Stimulated activated CD8-positive, alpha-beta memory T cell treated with anti-CD3 and anti-CD28 coated beads, Interleukin-7, amount 100 ng/mL, for 1 hour (primary cell): ENCODE results near the gene WSB1.
A peak's percentile ranks its signal among the peaks of the same experiment; 100 is the strongest.

Source experiments
- DNase-seq, 2 donors: peaks; one replicate each; pipeline ENCODE4 v3.0.0-alpha.2; 2020; ENCODE audit warnings: low read depth in 2 of 2

Gene WSB1

GRCh38 chr17:27338536-27338985, 44.6 kb downstream of the WSB1 start:
- DNase-seq, result no peak

DNA sequence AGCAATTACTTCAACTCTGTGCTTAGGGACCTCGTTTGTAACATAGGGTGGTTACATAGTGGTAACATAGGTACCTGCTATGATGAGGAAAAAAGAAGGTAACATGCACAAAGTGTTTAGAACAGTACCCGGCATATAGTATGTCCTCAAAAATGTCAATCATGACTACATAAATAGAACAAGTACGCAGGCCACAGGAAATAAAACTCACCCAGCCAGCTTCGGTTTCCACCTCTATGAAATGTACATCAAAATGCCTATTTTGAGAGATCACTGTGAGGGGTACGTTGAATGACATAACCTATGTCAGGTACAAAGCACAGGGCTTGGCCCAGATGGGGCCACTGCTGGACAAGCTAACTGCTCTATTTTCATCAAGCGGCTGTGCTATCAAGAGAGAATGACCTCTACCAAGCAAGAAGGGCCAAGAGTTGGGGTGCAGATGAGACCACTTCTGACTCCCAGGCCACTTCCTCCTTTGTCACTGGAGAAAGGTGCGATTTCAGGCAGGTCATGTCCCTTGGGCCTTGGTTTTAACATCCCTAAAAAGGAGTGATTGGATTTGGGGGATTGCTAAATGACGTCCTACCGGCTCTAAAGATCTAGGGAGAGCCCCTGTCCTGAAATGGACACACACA, 45.4 kb downstream of the WSB1 start:
- no peak for DNase-seq

- DNase-seq, result no peak
Observed at GRCh38 chr17:27339836-27340550, 46.1 kb downstream of the WSB1 start.

GRCh38 chr17:27340575-27340974, 46.7 kb downstream of the WSB1 start:
- DNase-seq, result no peak

- no peak for DNase-seq
Observed at GRCh38 chr17:27341041-27341471, 47.1 kb downstream of the WSB1 start.

DNA sequence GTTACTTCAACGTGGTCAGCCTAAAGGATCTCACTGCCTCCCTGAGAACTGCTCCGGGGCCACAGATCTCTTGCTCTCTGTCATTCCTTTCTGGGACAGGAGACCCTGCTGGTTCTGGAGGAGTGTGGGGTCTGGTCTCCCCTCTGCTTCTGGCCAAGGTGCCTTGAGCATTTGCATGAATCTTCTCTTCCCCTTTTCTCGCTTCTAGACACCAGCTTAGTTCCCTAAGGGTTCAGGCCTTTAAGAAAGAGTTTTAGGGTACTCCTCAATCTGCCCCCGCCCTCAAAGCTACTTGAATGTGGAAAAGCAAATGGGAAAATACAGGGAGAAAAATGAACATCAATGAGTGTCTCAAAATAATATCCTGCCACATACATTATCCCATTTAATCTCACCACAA, 48.1 kb downstream of the WSB1 start:
- DNase-seq, result no peak

- DNase-seq, result no peak
Observed at GRCh38 chr17:27343294-27343693, 49.4 kb downstream of the WSB1 start.

GRCh38 chr17:27343977-27344607, 50.2 kb downstream of the WSB1 start:
- no peak for DNase-seq

DNA sequence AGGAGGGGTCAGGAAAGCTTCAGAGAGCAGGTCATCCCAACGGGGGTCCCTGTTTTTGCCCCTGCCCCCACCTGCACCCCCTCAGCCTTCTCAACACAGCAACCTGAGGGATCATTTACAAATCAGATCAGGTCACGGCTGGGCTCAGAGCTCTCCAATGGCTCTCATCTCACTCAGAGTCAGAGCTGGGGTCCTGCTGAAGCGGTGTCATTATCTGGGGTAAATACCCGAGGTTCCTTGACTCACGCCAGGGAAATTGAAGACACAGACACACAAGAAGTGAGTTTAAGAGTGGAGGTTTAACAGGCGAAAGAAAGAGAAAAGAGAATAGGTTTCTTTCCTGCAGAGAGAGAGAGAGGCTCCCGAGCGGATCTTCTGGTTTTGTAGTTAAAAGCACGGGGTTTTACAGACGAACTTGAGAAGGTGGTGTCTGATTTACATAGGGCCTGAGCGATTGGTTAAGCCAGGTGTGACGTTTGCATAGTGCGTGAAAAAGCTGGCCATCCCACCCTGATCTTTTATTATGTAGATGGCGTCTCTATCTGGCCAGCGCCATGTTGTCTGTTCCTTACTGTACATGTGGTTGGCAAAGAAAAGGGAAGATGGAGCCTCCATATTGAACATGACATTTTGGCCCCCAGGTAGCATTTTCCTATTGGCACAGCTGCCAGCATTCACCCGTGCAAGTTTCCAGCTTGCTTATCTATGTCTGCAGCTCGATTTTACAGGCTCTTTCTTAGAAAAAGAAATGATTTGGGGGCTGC, 51.4 kb downstream of the WSB1 start:
- DNase-seq, result no peak

GRCh38 chr17:27346228-27346899, 52.5 kb downstream of the WSB1 start:
- DNase-seq, result no peak

GRCh38 chr17:27348196-27348595, 54.3 kb downstream of the WSB1 start:
- no peak for DNase-seq

GRCh38 chr17:27349540-27350021, 55.7 kb downstream of the WSB1 start:
- DNase-seq, result no peak

DNA sequence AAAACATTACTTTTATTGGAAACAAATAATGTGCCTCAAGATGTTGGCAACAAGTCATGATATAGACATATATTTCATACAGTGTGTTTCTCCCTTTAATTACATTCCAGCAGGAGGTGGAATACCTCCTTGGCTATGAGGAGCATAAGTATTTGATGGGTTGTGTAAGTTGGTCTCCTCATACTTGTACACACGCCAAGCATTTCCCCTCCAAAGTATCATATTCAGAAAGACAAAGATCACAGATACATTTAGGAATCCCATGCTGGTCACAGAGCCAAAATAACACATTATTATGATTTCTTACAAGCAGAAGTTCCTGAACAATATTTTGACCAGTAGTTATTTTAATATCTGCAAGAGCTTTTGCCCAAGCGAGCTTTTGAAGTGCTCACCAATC, 57.8 kb downstream of the WSB1 start:
- no peak for DNase-seq

GRCh38 chr17:27352448-27353032, 58.6 kb downstream of the WSB1 start:
- DNase-seq, result no peak

- DNase-seq, result no peak
Observed at GRCh38 chr17:27353033-27353460, 59.1 kb downstream of the WSB1 start.

DNA sequence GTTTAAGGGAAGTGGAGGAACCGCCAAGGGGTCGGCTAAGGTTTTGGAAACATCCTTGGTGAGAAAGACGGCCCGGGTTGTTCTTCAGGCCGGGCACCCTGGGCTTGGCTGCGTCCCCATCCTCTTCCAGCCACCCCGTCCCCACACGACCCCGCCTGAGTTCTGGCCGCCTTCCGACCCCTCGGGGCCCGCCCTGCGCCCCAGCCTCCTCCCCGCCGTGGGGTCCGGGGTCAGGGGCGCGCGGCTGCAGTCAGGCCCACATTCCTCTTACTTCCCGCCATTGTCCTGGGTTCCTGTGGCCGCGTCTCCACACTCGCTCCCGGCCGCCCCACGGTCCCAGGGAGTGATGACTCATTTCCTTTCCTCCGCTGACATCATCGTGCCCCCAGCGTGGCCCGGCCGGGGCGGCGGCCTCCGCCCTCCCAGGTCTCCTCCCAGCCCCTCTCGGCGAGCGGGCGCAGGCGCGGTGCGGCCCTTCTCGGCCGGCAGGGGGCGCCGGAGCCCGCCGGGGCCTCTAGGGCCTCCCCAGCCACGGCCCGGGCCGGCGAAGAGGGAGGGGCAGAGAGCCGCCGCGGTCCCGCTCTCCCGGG, 59.6 kb downstream of the WSB1 start:
- peak; percentile 69 to 77 for DNase-seq

DNA sequence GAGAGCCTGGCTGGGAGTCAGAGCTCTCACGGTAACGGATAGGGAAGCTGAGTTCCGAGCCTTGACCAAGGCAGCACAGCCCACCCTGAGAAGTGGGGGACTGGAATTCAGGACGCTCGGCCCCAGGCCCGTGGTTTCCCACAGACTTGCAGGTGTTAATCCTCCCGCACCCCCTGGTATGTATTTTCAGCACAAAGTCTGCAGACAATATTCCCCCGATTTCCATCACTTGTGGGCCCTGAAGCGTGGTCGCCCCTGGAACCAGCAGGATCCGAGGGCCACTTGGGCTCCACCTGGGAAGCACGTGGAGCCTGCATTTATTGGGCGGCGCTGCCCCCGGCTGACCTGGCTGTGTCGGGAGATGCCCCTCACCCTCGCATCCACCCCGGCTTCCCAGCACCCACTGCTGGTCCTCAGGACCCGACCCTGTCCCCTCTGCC, 60.2 kb downstream of the WSB1 start:
- DNase-seq, result no peak

DNA sequence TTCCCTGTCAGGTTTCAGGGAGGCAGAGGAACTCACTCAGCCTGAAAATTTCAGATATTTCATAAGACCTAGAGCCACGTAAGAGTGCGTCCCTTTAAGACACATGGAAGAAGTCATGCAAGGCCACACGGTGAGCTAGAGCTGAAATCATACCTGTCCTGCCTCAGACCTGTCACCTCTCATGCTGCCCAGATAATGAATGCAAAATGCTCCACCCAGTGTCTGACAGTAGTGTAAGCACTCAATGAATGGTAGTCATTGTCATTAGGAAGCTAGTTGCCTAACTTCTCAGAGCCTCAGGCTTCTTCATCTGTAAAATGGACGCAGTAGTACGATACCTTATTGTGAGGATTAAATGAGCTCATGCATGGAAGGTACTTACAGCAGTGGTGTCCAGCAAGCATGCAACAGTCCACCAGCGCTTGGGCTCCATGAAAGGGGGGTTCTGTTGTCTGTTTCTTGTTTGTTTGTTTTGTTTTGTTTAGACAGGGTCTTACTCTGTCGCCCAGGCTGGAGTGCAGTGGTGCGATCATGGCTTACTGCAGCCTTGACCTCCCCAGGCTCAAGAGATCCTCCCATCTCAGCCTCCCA, 60.7 kb downstream of the WSB1 start:
- no peak for DNase-seq

- no peak for DNase-seq
Observed at GRCh38 chr17:27355419-27355818, 61.5 kb downstream of the WSB1 start.

- DNase-seq, result no peak
Observed at GRCh38 chr17:27356091-27356705, 62.3 kb downstream of the WSB1 start.
